SU-DHL-6 (cell line): ENCODE measurements around the gene PTPN4.

Experiments
- CTCF ChIP-seq: fragments of 200-600 bp; sonication (generic); IDR thresholded peaks from one replicate; pipeline ENCODE4 v1.5.1; 2017; ENCODE audit warnings: antibody characterized with exemption, mild to moderate bottlenecking, low read length, moderate library complexity; ENCODE audit not compliant: insufficient read depth, poor library complexity, severe bottlenecking
- EZH2phosphoT487 ChIP-seq: fragments of 200-600 bp; sonication (generic), shearing (Covaris generic); conservative IDR thresholded peaks from 2 replicates; pipeline ENCODE4 v1.6.1; 2018; ENCODE audit warnings: mild to moderate bottlenecking, antibody characterized with exemption, low read length, moderate library complexity, mixed read lengths

DNA sequence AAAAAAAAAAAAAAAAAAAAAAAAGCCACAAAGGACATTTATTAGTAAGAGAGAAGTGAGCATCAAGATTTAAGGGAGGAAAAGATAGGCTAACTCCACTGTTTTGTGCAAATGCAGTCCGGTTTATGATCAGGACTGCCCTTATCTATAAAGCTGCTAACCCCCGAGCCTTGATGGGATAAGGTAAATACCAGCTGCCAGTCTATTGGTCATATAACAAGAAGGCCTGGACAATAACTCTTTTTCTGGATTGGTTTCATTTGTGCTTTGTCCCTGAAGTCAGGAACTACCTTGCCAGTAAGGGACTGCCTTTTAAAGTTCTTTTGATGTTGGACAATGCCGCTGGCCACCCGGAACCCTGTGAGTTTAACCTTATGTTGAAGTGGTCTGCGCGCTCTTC is 15.4 kb downstream of the PTPN4 start:
- TF ChIP-seq EZH2phosphoT487 (no peak), CTCF (no peak)
